ENCODE data around the gene LAPTM5.

The LAPTM5 gene

GRCh38 chr1:30755746-30756145, 1.8 kb downstream of the LAPTM5 start:
- DNase-seq (ENCODE audit: low spot score) = no peak

GRCh38 chr1:30755334-30755733, 2.2 kb downstream of the LAPTM5 start:
- no peak for DNase-seq (ENCODE audit: low spot score)

- no peak for DNase-seq (ENCODE audit: low spot score)
Observed at GRCh38 chr1:30754684-30755171, 2.8 kb downstream of the LAPTM5 start.

GRCh38 chr1:30753660-30754123, 3.9 kb downstream of the LAPTM5 start:
- no peak for DNase-seq (ENCODE audit: low spot score)

- DNase-seq (ENCODE audit: low spot score) = no peak
Observed at GRCh38 chr1:30753118-30753517, 4.5 kb downstream of the LAPTM5 start.

- no peak for DNase-seq (ENCODE audit: low spot score)
Observed at GRCh38 chr1:30752651-30752908, 5.0 kb downstream of the LAPTM5 start.

GRCh38 chr1:30751830-30752650, 5.5 kb downstream of the LAPTM5 start:
- no peak for DNase-seq (ENCODE audit: low spot score)

- no peak for DNase-seq (ENCODE audit: low spot score)
Observed at GRCh38 chr1:30750731-30751291, 6.8 kb downstream of the LAPTM5 start.

GRCh38 chr1:30749691-30750583, 7.6 kb downstream of the LAPTM5 start:
- no peak for DNase-seq (ENCODE audit: low spot score)

GRCh38 chr1:30748699-30749401, 8.7 kb downstream of the LAPTM5 start:
- DNase-seq (ENCODE audit: low spot score) = no peak

- no peak for DNase-seq (ENCODE audit: low spot score)
Observed at GRCh38 chr1:30748098-30748698, 9.4 kb downstream of the LAPTM5 start.

- DNase-seq (ENCODE audit: low spot score) = no peak
Observed at GRCh38 chr1:30747033-30748008, 10.3 kb downstream of the LAPTM5 start.

GRCh38 chr1:30746212-30747032, 11.2 kb downstream of the LAPTM5 start:
- no peak for DNase-seq (ENCODE audit: low spot score)

- DNase-seq (ENCODE audit: low spot score) = no peak
Observed at GRCh38 chr1:30745834-30746208, 11.8 kb downstream of the LAPTM5 start.

- no peak for DNase-seq (ENCODE audit: low spot score)
Observed at GRCh38 chr1:30745156-30745833, 12.3 kb downstream of the LAPTM5 start.

GRCh38 chr1:30744060-30744756, 13.4 kb downstream of the LAPTM5 start:
- DNase-seq (ENCODE audit: low spot score) = no peak

GRCh38 chr1:30743584-30744059, 14.0 kb downstream of the LAPTM5 start:
- no peak for DNase-seq (ENCODE audit: low spot score)

- DNase-seq (ENCODE audit: low spot score) = no peak
Observed at GRCh38 chr1:30742963-30743559, 14.5 kb downstream of the LAPTM5 start.

Data from iPS-NIHi11 (cell line).